Transverse colon (tissue), 4 donors: ENCODE measurements around the gene MBP. TPM values are rescaled to one million over a fixed set of nuclear protein-coding genes. Genes with fewer than 3 reads are reported as not detected.
A peak's percentile ranks its signal among the peaks of the same experiment; 100 is the strongest.

Experiments used
- DNase-seq: peaks from one replicate; pipeline ENCODE4 v3.0.0-alpha.2; 2019
- H3K27ac ChIP-seq, 4 donors: fragments of 200-600 bp; sonication (generic); 2 replicates each; pipeline ENCODE4 v1.5.1; 2016 to 2018; ENCODE audit warnings: inconsistent platforms in 4 of 4
- H3K27me3 ChIP-seq: fragments of 200-600 bp; sonication (generic); 2 replicates; pipeline ENCODE4 v1.5.1; 2017; ENCODE audit warnings: inconsistent platforms
- H3K36me3 ChIP-seq, 4 donors: fragments of 200-600 bp; sonication (generic); 2 replicates each; pipeline ENCODE4 v1.5.1; 2017 to 2019; ENCODE audit warnings: inconsistent platforms in 4 of 4
- H3K4me1 ChIP-seq, 4 donors: fragments of 200-600 bp; sonication (generic); 2 replicates each; pipeline ENCODE4 v1.5.1; 2017 to 2020; ENCODE audit warnings: inconsistent platforms in 4 of 4
- H3K4me3 ChIP-seq, 4 donors: fragments of 200-600 bp; sonication (generic); 1 replicate in 1 of 4; 2 replicates in 3 of 4; pipeline versions ENCODE4 v1.5.1 to v1.6.1; 2017 to 2019; ENCODE audit warnings: inconsistent platforms in 4 of 4
- H3K9me3 ChIP-seq, 2 donors: fragments of 200-600 bp; sonication (generic); 2 replicates each; pipeline ENCODE4 v1.5.1; 2017 to 2019; ENCODE audit warnings: inconsistent platforms in 2 of 2
- EP300 ChIP-seq: sonication (generic); formaldehyde crosslinking; IDR thresholded peaks from one replicate; pipeline ENCODE4 v1.6.1; 2017; ENCODE audit warnings: antibody characterized with exemption, low read depth
- POLR2A ChIP-seq: fragments of 450-650 bp; IDR thresholded peaks from one replicate; pipeline ENCODE4 v1.6.1; 2016; ENCODE audit warnings: antibody characterized with exemption, mild to moderate bottlenecking, moderate library complexity
- POLR2AphosphoS5 ChIP-seq, 3 donors: sonication (generic); formaldehyde crosslinking; IDR thresholded peaks; one replicate each; pipeline ENCODE4 v1.6.1; 2016; ENCODE audit warnings: antibody characterized with exemption in 3 of 3
- WGBS, 2 donors: methylation state at CpG; one replicate each; pipeline ENCODE4 v1.1.5; 2018; ENCODE audit warnings: low coverage in 1 of 2; 5-methylcytosine and 5-hydroxymethylcytosine counted together
- in situ Hi-C, 4 donors: fragments of 200-750 bp; cut with MboI; loops; one replicate each; pipeline versions ENCODE4 v1.15.0 to v1.15.1; 2017; ENCODE audit warnings: low sequenced_read_pairs in 3 of 4, low pct_ligation_motif_present in 1 of 4, low pct_unique_long_range_greater_than_20kb in 1 of 4
- intact Hi-C: fragments of 100-400 bp; cut with DNase I; formaldehyde crosslinking; loops from one replicate; pipeline ENCODE4 v1.15.1; 2023; ENCODE audit warnings: low total_unique reads
- total RNA-seq, 4 donors: library from RNA; depleted of rRNA; stranded (reverse); fragments of >200 nt; gene quantifications; one replicate each; pipeline ENCODE4 v1.1.0, GENCODE V29; 2016
- TF ChIP-seq, protein P1 (sequence below), 5 experiments: fragments of 200-600 bp in 3 of 5; fragments of 450-650 bp in 2 of 5; sonication (generic) in 3 of 5; IDR thresholded peaks; 1 replicate in 2 of 5; 2 replicates in 3 of 5; pipeline ENCODE4 v1.5.1; 2016 to 2017; ENCODE audit warnings: antibody characterized with exemption in 5 of 5, inconsistent platforms in 3 of 5, mild to moderate bottlenecking in 2 of 5, moderate library complexity in 1 of 5

Gene MBP
- total RNA-seq, 4 donors from 2014 or later, result 12.7 to 53.4 (median 41.0) TPM

- H3K27me3 ChIP-seq, result no peaks in the 10 kb centered on the region
- DNase-seq, result no peak
- WGBS, 2 donors, result 93 to 96% methylated on average over 4 to 11 of the region's 11 CpGs
- no peak overlapping the region for H3K4me3 ChIP-seq
- H3K36me3 ChIP-seq, result peaks cover 0 to 7% (median 4%) of the 10 kb centered on the region in 4 donors
- intact Hi-C loops (no loop called here), in situ Hi-C loops (no loop called here)
- no peaks in the 10 kb centered on the region for H3K9me3 ChIP-seq
- H3K4me1 ChIP-seq, result peaks cover 0 to 13% (median 10%) of the 10 kb centered on the region in 4 donors
- TF ChIP-seq POLR2AphosphoS5 (IDR thresholded peaks at IDR 0.05), result no peak
- TF ChIP-seq, protein P1, sequence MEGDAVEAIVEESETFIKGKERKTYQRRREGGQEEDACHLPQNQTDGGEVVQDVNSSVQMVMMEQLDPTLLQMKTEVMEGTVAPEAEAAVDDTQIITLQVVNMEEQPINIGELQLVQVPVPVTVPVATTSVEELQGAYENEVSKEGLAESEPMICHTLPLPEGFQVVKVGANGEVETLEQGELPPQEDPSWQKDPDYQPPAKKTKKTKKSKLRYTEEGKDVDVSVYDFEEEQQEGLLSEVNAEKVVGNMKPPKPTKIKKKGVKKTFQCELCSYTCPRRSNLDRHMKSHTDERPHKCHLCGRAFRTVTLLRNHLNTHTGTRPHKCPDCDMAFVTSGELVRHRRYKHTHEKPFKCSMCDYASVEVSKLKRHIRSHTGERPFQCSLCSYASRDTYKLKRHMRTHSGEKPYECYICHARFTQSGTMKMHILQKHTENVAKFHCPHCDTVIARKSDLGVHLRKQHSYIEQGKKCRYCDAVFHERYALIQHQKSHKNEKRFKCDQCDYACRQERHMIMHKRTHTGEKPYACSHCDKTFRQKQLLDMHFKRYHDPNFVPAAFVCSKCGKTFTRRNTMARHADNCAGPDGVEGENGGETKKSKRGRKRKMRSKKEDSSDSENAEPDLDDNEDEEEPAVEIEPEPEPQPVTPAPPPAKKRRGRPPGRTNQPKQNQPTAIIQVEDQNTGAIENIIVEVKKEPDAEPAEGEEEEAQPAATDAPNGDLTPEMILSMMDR (IDR thresholded peaks at IDR 0.05), result no peak
- no peak for TF ChIP-seq EP300
- TF ChIP-seq POLR2A, result no peak
- no peak overlapping the region for H3K27ac ChIP-seq
These were observed 175.9 kb downstream of the MBP start for GRCh38 chr18:76956648-76957047.

- peak; percentile 70 for DNase-seq
- intact Hi-C loops, result no loop called here
- Histone ChIP-seq H3K27me3 (no peaks in the 10 kb centered on the region), H3K36me3 (peaks cover 0 to 7% (median 1%) of the 10 kb centered on the region in 4 donors), H3K9me3 (no peaks in the 10 kb centered on the region), H3K27ac (no peak overlapping the region), H3K4me1 (peaks cover 0 to 13% (median 10%) of the 10 kb centered on the region in 4 donors), H3K4me3 (no peak overlapping the region)
- TF ChIP-seq POLR2AphosphoS5 (IDR thresholded peaks at IDR 0.05), result no peak
- TF ChIP-seq, protein P1 (IDR thresholded peaks at IDR 0.05), result no peak
- TF ChIP-seq POLR2A, result no peak
- no peak for TF ChIP-seq EP300
- in situ Hi-C loops, result no loop called here
- 78 to 91% methylated on average over 9 to 28 of the region's 28 CpGs for WGBS, 2 donors
These were observed 176.9 kb downstream of the MBP start for GRCh38 chr18:76955524-76956170.

DNA sequence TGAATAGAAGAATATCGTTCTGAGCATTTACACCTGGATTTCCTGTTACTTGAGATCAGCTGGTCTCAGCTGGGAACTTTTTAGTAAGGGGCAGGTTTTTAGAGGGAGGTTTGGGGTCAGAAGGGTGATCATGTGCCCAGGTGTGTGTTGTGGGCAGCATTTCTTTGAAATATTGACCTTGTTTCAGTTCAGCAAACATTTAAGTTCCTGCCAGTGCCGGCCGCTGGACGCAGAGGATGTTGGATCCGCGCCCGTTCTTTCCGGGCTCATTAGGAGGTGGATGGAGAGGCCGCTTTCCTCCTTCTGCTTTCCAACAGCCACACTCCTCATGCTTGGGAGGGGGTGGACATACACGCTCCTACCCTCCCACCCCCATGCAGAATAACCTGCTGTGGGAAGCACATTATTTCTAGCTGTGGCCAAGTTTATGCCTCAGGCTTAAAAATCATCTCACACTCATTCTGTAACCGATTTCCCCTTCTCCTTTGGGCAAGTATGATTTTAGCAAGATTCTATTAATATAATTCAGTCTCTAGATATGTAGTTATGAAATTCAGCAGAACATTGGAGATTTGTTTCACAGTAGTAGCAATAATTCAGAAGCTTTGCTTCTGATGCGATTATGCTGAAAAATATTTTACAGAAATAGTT is 178.9 kb downstream of the MBP start:
- Histone ChIP-seq H3K27ac (peak overlapping the region in 3 of 4 donors; percentile 31 to 67 (median 46)), H3K27me3 (no peaks in the 10 kb centered on the region), H3K36me3 (peaks cover 0 to 3% (median 0%) of the 10 kb centered on the region in 4 donors), H3K4me3 (no peak overlapping the region), H3K4me1 (peaks cover 0 to 13% (median 10%) of the 10 kb centered on the region in 4 donors), H3K9me3 (no peaks in the 10 kb centered on the region)
- DNase-seq, result peak; percentile 62
- intact Hi-C loops, result no loop called here
- in situ Hi-C loops, result no loop called here
- TF ChIP-seq POLR2A (no peak), EP300 (no peak), POLR2AphosphoS5 (IDR thresholded peaks at IDR 0.05) (no peak)
- TF ChIP-seq, protein P1 (IDR thresholded peaks at IDR 0.05), result no peak
- WGBS, 2 donors, result 30 to 54% methylated on average over 9 to 12 of the region's 12 CpGs

DNA sequence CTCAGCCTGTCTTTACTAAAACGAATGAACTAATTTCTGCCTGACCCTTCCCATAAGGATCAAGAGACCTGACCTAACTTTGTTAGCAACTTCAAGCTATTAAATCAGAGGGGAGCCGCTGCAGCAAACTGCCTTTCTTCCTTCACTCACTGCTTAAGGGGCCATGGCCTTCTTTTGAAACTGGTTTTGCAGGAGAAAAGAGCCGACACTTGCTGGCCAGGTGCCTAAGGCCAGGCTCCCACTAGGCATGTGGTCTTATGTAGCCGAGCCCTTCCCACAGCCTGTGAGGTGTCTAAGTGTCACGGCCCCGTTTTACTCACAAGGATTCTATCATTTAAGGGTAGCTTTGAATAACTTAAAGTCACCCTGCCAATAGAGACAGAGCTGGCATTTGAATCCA is 179.4 kb downstream of the MBP start:
- in situ Hi-C loops (no loop called here), intact Hi-C loops (no loop called here)
- H3K27ac ChIP-seq, result peak overlapping the region in 3 of 4 donors; percentile 31 to 67 (median 46)
- no peaks in the 10 kb centered on the region for H3K27me3 ChIP-seq
- H3K4me3 ChIP-seq, result no peak overlapping the region
- TF ChIP-seq EP300 (no peak), POLR2A (no peak), POLR2AphosphoS5 (IDR thresholded peaks at IDR 0.05) (no peak)
- TF ChIP-seq, protein P1 (IDR thresholded peaks at IDR 0.05), result no peak
- H3K4me1 ChIP-seq, result peaks cover 0 to 13% (median 10%) of the 10 kb centered on the region in 4 donors
- H3K9me3 ChIP-seq, result no peaks in the 10 kb centered on the region
- DNase-seq, result no peak
- WGBS, 2 donors, result 48% methylated on average over 6 of the region's 6 CpGs; no CpG with 5 or more reads in 1 of the 2 donors
- peaks cover 0 to 6% (median 0%) of the 10 kb centered on the region in 4 donors for H3K36me3 ChIP-seq
